ENCODE data around the gene ROCK2. TPM values are rescaled to one million over a fixed set of nuclear protein-coding genes. Genes with fewer than 3 reads are reported as not detected.
"Not testable (repeated sequence)": the region's sequence is repeated elsewhere in the genome, so short reads cannot be mapped to it uniquely, and the experiment has no call there.

Gene ROCK2
- polyA plus RNA-seq, 3 donors, result 2.8 to 10.2 (median 4.3) TPM

- Histone ChIP-seq H3K27me3 (ENCODE audit: control insufficient read depth in 2 of 2, insufficient read depth in 2 of 2, low read length in 2 of 2) (no peaks in the 10 kb centered on the region), H4K20me1 (ENCODE audit: insufficient read depth, low read length) (peaks cover 15% of the 10 kb centered on the region), H3K4me3 (replicated peaks in 1 of 3; ENCODE audit: low read depth in 2 of 3, low read length in 3 of 3) (no peak overlapping the region), H3K36me3 (replicated peaks in 1 of 2; ENCODE audit: control insufficient read depth in 1 of 2, insufficient read depth in 2 of 2, low read length in 2 of 2) (peaks cover 0 to 7% of the 10 kb centered on the region in 2 donors), H3K9ac (ENCODE audit: insufficient read depth, low read length, poor library complexity, severe bottlenecking) (no peak overlapping the region), H3K79me2 (ENCODE audit: insufficient read depth, low read length) (peaks cover 9% of the 10 kb centered on the region), H3K27ac (ENCODE audit: low read depth in 1 of 2, low read length in 2 of 2) (no peak overlapping the region), H3K4me1 (ENCODE audit: control insufficient read depth in 1 of 2, insufficient read depth in 2 of 2, low read length in 2 of 2) (no peaks in the 10 kb centered on the region), H3K4me2 (replicated peaks; ENCODE audit: extremely low read depth, low read length, poor library complexity, severe bottlenecking) (no peak overlapping the region), H3K9me3 (replicated peaks in 1 of 2; ENCODE audit: control insufficient read depth in 1 of 2, insufficient read depth in 1 of 2, low read length in 2 of 2) (no peaks in the 10 kb centered on the region), H2AFZ (ENCODE audit: insufficient read depth, low read depth, low read length, poor library complexity, severe bottlenecking) (no peak overlapping the region)
- H3K9me3 Mint-ChIP-seq, result peaks cover 0 to 3% (median 0%) of the 10 kb centered on the region in 7 donors
- peak overlapping the region in 1 of 7 donors; percentile 3 for H3K27ac Mint-ChIP-seq
- H3K36me3 Mint-ChIP-seq, result peaks cover 11 to 15% of the 10 kb centered on the region in 2 donors
- DNase-seq, result no peak
- no peaks in the 10 kb centered on the region for H3K4me1 Mint-ChIP-seq
- H3K27me3 Mint-ChIP-seq (ENCODE audit: low read depth in 3 of 3), result peaks cover 0 to 4% (median 2%) of the 10 kb centered on the region in 3 donors
- no peak overlapping the region for H3K4me3 Mint-ChIP-seq
- intact Hi-C loops (cut with micrococcal nuclease), result no loop called here
- TF ChIP-seq CTCF (IDR thresholded peaks at IDR 0.05), result no peak
- WGBS (ENCODE audit: insufficient coverage), result no CpG with 5 or more reads among the region's 1 CpG
These were observed 81.3 kb downstream of the ROCK2 start for GRCh38 chr2:11263177-11263576.

- H3K9me3 ChIP-seq (replicated peaks in 1 of 2; ENCODE audit: control insufficient read depth in 1 of 2, insufficient read depth in 1 of 2, low read length in 2 of 2); H3K4me1 Mint-ChIP-seq; H3K79me2 ChIP-seq (ENCODE audit: insufficient read depth, low read length); H3K27me3 Mint-ChIP-seq (ENCODE audit: low read depth in 3 of 3); DNase-seq; H3K4me1 ChIP-seq (ENCODE audit: control insufficient read depth in 1 of 2, insufficient read depth in 2 of 2, low read length in 2 of 2); H3K9me3 Mint-ChIP-seq; H3K4me3 Mint-ChIP-seq; H3K27me3 ChIP-seq (ENCODE audit: control insufficient read depth in 2 of 2, insufficient read depth in 2 of 2, low read length in 2 of 2); H2AFZ ChIP-seq (ENCODE audit: insufficient read depth, low read depth, low read length, poor library complexity, severe bottlenecking); H3K4me3 ChIP-seq (replicated peaks in 1 of 3; ENCODE audit: low read depth in 2 of 3, low read length in 3 of 3); H3K27ac ChIP-seq (ENCODE audit: low read depth in 1 of 2, low read length in 2 of 2); H3K27ac Mint-ChIP-seq; H3K4me2 ChIP-seq (replicated peaks; ENCODE audit: extremely low read depth, low read length, poor library complexity, severe bottlenecking); H3K9ac ChIP-seq (ENCODE audit: insufficient read depth, low read length, poor library complexity, severe bottlenecking); intact Hi-C loops (cut with micrococcal nuclease): not testable (repeated sequence)
- 90% methylated on average over 2 of the region's 2 CpGs for WGBS (ENCODE audit: insufficient coverage)
- peaks cover 12 to 16% of the 10 kb centered on the region in 2 donors for H3K36me3 Mint-ChIP-seq
- Histone ChIP-seq H4K20me1 (ENCODE audit: insufficient read depth, low read length) (peaks cover 15% of the 10 kb centered on the region), H3K36me3 (replicated peaks in 1 of 2; ENCODE audit: control insufficient read depth in 1 of 2, insufficient read depth in 2 of 2, low read length in 2 of 2) (peaks cover 0 to 13% of the 10 kb centered on the region in 2 donors)
These were observed 82.0 kb downstream of the ROCK2 start for GRCh38 chr2:11262438-11262837.

GRCh38 chr2:11261564-11261963 is 82.9 kb downstream of the ROCK2 start:
- H3K4me1 Mint-ChIP-seq; H3K27ac Mint-ChIP-seq; H3K9ac ChIP-seq (ENCODE audit: insufficient read depth, low read length, poor library complexity, severe bottlenecking); H3K9me3 ChIP-seq (replicated peaks in 1 of 2; ENCODE audit: control insufficient read depth in 1 of 2, insufficient read depth in 1 of 2, low read length in 2 of 2); H3K4me3 Mint-ChIP-seq; intact Hi-C loops (cut with micrococcal nuclease); H2AFZ ChIP-seq (ENCODE audit: insufficient read depth, low read depth, low read length, poor library complexity, severe bottlenecking); H3K27me3 Mint-ChIP-seq (ENCODE audit: low read depth in 3 of 3); H3K27ac ChIP-seq (ENCODE audit: low read depth in 1 of 2, low read length in 2 of 2); H3K4me2 ChIP-seq (replicated peaks; ENCODE audit: extremely low read depth, low read length, poor library complexity, severe bottlenecking); H3K4me3 ChIP-seq (replicated peaks in 1 of 3; ENCODE audit: low read depth in 2 of 3, low read length in 3 of 3); H3K9me3 Mint-ChIP-seq; DNase-seq; H3K27me3 ChIP-seq (ENCODE audit: control insufficient read depth in 2 of 2, insufficient read depth in 2 of 2, low read length in 2 of 2); H3K4me1 ChIP-seq (ENCODE audit: control insufficient read depth in 1 of 2, insufficient read depth in 2 of 2, low read length in 2 of 2): not testable (repeated sequence)
- no CpG with 5 or more reads among the region's 9 CpGs for WGBS (ENCODE audit: insufficient coverage)
- H3K79me2 ChIP-seq (ENCODE audit: insufficient read depth, low read length), result peaks cover 12% of the 10 kb centered on the region
- peaks cover 0 to 19% of the 10 kb centered on the region in 2 donors for H3K36me3 ChIP-seq (replicated peaks in 1 of 2; ENCODE audit: control insufficient read depth in 1 of 2, insufficient read depth in 2 of 2, low read length in 2 of 2)
- H4K20me1 ChIP-seq (ENCODE audit: insufficient read depth, low read length), result peaks cover 15% of the 10 kb centered on the region
- peaks cover 20 to 23% of the 10 kb centered on the region in 2 donors for H3K36me3 Mint-ChIP-seq
